EH (cell line): ENCODE measurements around the gene SORT1.
A peak's percentile ranks its signal among the peaks of the same experiment; 100 is the strongest.

Source experiments
- DNase-seq: peaks from one replicate; pipeline ENCODE4 v3.0.0-alpha.2; 2015; ENCODE audit warnings: low read depth

The SORT1 gene

DNA sequence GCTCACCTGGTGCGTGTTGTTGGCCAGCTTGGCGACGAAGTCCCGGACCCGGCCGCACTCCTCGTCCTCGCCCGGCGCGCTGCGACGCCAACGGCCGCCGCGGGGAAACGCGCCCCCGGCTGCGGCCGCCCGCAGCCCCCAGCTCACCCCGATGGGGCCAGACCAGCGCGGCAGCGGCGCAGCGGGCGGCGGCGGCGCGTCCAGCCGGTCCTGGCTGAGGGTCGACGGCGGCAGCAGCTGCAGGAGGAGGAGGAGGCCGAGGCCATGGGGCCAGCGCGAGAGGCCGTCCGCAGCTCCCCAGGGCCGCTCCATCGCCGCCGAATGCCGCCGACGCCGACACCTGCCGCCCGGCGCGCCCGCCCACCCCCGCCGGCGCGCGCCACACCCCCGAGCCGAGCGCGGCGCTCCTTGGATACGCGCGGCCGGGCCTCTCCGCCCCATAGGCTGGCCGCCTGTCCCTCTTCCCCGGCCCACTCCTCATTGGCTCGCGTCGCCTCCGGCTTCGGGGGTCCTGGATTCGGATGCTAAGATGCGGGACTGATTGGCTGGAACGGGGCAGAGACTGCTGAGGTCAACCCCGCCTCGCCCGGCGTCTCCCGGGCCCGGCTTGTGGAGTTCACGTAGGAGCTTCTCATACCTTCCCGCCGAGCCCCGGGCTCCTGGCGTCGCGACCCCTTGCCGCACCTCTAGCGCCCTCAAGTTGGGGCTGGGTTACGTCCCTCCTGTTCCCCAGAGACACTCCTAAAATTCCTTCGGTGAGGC is at the start of gene SORT1:
Gene SORT1 (minus strand): TSS at position 338 of the 762 bp plus-strand sequence. CDS start 26 bp downstream, at position 312.
- peak; percentile 90 for DNase-seq

- DNase-seq: peak; percentile 92
These were observed 48.4 kb upstream of the SORT1 start for GRCh38 chr1:109445949-109446695.

GRCh38 chr1:109444346-109444745 is 46.6 kb upstream of the SORT1 start:
- DNase-seq: peak; percentile 40

DNA sequence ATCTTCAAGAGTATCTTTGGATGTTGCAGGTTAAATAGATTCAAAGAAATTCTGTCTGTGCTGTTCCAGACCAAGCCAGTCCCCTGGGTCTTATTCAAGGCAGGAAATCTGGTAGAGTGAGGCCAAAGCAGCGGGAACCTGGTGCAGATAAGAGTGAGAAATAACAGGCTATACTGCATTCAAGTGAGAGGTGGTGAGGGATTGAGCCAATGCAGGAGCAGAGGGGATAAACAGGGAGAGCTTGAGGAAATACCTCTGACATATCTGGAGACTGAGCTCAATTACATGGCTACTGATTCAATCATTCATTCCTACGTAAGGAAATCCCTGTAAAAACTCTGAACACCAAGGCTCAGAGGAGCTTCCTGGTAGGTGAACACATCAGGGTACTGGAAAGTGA is 45.8 kb upstream of the SORT1 start:
- no peak for DNase-seq

- peak; percentile 82 for DNase-seq
These were observed 43.4 kb upstream of the SORT1 start for GRCh38 chr1:109441069-109441468.

DNA sequence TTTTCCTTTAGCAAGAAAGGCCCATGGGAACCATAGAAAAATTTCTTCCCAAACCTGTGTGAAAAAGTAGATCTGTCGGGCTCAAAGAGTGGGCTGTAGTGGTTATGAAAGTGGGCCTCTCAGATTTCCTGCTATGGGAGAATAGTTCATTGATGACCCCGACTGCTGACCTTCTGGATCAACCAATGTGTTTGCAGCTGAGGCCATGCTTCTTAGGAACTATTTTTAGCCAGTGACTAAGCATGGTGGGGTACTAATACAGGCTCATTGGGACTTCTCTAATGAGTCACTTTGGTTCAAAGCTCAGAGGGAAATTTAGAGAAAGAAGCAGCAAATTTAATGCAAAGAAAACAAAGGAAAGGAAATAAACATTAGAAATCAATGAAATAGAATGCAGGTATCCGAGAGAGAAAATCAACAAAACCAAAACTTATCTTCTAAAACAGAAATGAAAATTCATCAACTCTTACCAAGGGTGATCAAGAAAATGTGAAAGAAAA is 41.1 kb upstream of the SORT1 start:
- peak; percentile 97 for DNase-seq

- no peak for DNase-seq
These were observed 36.8 kb upstream of the SORT1 start for GRCh38 chr1:109434484-109434883.

DNA sequence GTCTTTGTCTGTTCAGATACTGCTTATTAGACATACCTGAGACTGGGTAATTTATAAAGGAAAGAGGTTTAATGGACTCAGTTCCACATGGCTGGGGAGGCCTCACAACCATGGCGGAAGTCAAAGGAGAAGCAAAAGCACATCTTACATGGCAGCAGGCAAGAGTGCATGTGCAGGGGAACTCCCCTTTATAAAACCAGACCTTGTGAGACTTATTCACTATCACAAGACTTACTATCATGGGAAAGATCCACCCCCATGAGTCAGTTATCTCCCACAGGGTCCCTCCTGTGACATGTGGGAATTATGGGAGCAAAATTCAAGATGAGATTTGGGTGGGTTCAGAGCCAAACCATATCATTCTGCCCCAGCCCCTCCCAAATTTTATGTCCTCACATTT is 35.6 kb upstream of the SORT1 start:
- DNase-seq: no peak

DNA sequence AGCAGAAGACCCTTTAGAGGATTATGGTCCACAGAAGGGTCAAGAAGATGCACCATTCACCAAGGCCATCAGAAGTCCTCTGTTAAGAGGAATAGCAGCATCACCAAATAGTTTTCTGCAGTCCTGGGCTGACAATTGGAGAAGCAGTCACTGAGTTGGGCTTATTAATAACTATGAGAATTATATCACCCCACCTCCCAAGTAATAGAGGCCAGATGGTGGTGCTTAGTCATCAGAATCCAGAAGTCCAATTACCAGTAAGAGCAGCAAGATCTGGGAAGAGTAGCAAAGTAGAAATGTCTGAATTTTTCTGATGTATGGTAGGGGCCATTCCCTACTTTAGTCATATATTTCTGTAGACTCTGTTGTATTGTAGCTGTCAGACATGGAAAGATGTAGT is 34.6 kb upstream of the SORT1 start:
- DNase-seq: peak; percentile 73

GRCh38 chr1:109427171-109427467 is 29.4 kb upstream of the SORT1 start:
- DNase-seq: no peak

DNA sequence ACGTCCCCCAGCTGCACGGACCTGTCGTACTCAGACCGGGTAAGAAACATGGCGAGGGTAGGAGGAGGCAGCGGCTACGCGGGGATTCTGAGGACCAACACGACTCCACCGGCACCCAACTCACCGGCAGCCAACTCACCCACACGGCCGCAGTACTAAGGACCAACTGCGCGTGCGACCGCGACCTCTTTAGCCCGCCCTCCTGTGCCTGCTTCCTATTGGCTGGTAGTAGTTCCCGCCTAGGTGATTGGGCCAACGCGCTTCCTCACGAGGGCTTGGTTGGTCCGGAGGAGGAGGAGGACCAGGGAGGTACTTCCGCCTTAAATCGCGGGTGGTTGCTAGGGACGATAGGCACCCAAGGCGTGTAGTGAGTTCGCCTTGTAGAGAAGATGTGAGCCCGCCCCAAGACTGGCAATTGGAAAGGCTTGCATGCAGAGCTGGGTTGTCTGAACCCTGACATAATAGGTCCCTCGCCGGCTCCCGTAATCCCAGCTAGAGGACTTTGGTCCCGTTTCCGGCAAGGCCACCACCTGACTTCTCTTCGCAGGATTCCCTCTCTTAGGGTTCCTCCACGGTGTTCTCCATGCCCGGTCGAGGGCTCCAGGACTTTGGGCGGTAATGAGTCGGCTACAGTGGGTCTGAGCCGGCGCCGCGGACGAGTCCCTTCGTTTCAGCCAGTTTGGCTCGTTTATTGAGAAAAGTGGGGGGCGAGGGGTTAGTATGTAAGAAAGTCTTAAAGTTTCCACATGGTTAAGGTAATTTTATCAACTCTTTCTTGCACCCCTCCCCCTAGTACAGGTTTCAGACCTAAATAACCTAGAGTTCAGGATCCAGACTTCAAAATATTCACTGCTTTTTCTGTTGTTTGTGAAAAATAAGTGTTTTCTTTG is 28.8 kb upstream of the SORT1 start, which contains the start of gene PSMA5:
Gene PSMA5 (minus strand): TSS at position 168 of the 890 bp plus-strand sequence. CDS start 118 bp downstream, at position 50.
- DNase-seq: peak; percentile 100

DNA sequence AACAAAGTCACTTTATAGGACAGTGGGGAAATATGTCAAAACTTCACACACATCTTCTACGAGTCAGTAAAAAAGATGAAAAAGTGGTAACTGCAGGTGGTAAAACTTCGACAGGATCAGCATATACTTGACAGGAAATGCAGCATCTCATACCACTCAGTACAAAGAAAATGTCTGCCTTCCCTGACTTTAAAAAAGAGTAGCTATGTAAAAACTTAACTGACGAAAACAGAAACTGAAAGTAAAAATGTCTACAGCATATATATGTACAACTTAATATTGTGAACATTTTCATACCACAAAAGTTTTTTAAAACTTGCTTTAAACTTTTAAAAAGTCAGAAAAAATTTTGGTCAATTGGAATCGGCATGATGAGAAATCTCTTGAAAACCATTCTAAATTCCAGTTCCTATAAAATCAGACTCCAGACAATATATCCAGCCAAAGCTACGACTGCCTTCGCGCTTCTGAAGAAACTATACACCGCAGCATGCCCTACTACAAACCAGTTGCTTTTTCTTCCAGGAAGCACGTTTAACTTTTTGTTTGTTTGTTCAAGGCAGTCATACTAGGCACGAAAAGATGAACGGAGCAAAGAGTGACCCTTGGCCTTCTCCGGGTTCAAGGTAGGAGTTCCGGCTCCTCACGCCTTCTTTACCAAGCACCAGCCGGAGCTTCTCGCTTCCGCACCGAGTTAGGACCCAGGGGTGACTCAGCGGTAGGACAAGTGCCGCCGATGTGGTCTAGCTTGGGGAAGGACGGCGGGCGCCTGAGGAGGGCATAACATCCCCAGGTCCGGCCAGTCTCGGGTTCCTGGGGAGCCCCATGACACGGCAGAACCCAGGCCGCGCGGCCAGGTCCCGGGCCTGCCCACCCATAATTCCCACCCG is 27.9 kb upstream of the SORT1 start:
- DNase-seq: peak; percentile 69

DNA sequence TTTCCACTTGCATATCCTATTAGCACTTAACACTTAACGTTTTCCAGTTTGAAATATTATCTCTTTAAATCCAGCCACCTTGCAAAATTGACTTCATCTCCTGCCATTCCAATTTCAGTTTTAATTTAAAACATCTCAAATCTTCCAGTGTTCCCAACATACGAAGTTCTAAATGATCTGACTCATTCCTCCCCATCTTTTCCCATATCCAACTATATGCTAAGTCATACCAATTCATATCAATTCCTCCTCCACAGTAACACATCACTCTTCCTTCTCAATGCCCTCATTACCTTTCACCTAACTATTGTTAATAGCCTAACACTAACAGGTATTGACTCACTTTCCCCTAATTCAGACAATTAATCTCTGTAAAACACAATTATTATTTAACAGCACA is 25.8 kb upstream of the SORT1 start:
- no peak for DNase-seq

DNA sequence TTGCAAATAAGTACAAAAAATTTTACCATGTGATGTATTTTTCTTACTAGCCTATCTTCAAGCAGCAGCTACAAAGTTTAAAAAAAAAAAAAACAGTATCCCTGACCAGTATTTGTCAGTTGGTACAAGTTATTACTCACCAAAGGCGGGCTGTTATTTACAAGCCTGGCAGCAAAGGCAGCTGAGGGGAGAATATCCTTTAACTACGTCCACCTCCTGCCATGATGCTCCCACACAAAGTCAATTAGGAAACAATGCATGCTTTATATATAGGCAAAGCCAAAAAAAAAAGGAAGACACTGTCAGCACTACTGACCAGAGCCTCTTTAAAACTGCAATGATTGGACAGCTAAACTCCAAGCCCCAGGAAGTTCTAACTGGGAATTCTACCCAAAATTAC is 14.8 kb upstream of the SORT1 start:
- DNase-seq: no peak

GRCh38 chr1:109404838-109405237 is 7.1 kb upstream of the SORT1 start:
- no peak for DNase-seq

GRCh38 chr1:109402025-109402424 is 4.3 kb upstream of the SORT1 start:
- DNase-seq: peak; percentile 32

DNA sequence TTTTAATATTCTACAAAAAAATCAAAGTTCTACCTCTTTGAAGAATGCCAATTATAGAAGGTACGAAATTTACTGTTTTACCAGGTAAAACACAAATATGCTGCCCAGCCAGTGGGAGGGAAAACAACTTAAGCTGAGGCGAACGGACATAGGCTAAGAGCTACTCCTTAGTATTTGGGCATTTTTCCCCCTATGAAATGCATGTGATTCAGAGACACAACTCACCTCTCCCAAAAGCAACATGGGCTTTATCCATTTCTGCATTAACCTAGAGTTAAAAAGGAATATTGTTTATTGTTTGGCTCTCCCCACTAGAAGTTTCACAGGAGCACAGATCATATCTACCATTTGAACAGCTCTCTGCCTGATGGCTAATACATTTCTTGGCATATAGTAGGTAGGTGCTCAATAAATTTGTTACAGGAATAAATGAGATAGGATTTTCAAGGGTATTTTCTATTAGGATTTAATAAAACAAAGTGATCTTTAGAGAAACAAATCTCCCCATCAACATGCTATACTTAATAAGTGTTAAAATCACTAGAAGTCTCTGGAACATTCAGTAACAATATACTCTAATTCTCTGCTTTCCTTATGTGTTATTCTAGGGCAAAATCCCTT is 2.4 kb upstream of the SORT1 start:
- DNase-seq: no peak

GRCh38 chr1:109399326-109399957 is 1.7 kb upstream of the SORT1 start:
- peak; percentile 70 for DNase-seq

DNA sequence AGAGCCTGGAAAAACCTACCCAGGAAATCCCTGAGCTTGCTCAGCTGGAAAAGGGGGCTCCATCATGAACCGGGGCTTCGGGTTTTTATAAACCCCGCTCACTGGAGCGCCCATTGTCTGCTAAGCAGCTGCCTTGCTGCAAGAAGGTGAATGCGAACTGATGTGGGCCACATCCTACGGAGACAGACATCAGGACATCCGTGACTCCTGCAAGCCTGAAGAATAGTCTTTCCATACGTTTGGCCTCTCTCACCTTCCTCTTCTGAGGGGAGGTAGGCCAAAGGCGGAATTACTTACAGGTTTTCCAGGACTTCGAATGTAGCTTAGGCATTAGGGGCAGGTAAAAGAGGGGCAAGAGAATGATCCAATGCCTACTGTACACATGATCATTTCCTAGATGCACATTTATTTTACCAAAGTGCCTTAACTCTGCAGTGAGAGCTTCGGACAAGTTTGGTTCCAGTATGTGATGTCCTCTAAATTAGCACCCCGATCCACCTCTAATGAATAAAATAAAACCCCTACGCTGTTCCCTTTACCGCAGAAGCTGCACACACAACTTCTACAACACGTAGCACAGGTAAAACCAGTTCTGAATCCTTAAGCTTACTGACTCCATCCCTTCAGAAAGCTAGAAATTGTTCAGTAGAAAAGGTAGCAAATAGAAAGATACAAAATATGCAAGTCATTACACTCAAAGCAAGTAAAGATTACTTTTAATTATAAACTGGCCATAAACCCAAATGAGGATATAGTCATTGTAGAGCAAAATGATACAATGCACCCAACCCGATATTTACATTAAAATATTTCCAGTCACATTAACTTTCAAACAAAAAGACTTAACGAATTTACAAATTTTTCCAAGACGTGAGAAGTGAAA is 866 bp upstream of the SORT1 start:
- no peak for DNase-seq
